Stimulated activated memory B cell treated with anti-CD40 and anti-IgM and Interleukin-4, amounts not matched to agents 10 μg/mL and 1 μg/mL and 100 μg/mL, for 72 hours (primary cell): ENCODE measurements around the gene SFMBT2.

ENCODE experiments used
- ATAC-seq: fragments of 150-1000 bp; cut with Tn5 transposase; 2 replicates; pipeline ENCODE4 v1.10.0; 2021
- H3K27ac Mint-ChIP-seq: one replicate; pipeline ENCODE4 v1.8.0; 2022; ENCODE audit warnings: mild to moderate bottlenecking, mixed read lengths
- H3K27me3 Mint-ChIP-seq: one replicate; pipeline ENCODE4 v1.8.0; 2022; ENCODE audit warnings: mixed read lengths
- H3K36me3 Mint-ChIP-seq: one replicate; pipeline ENCODE4 v1.8.0; 2022; ENCODE audit warnings: mixed read lengths
- H3K4me1 Mint-ChIP-seq: one replicate; pipeline ENCODE4 v1.8.0; 2022; ENCODE audit warnings: mixed read lengths
- H3K4me3 Mint-ChIP-seq: one replicate; pipeline ENCODE4 v1.8.0; 2022; ENCODE audit warnings: mild to moderate bottlenecking, moderate library complexity, mixed read lengths
- H3K9me3 Mint-ChIP-seq: one replicate; pipeline ENCODE4 v1.8.0; 2022; ENCODE audit warnings: mixed read lengths

SFMBT2 gene

GRCh38 chr10:7373039-7373438, 37.8 kb downstream of the SFMBT2 start:
- Mint-ChIP-seq H3K27me3 (no peaks in the 10 kb centered on the region), H3K4me1 (peaks cover 9% of the 10 kb centered on the region), H3K9me3 (peaks cover 13% of the 10 kb centered on the region), H3K4me3 (no peak overlapping the region), H3K27ac (peak overlapping the region; percentile 40), H3K36me3 (peaks cover 90% of the 10 kb centered on the region)
- no peak for ATAC-seq

DNA sequence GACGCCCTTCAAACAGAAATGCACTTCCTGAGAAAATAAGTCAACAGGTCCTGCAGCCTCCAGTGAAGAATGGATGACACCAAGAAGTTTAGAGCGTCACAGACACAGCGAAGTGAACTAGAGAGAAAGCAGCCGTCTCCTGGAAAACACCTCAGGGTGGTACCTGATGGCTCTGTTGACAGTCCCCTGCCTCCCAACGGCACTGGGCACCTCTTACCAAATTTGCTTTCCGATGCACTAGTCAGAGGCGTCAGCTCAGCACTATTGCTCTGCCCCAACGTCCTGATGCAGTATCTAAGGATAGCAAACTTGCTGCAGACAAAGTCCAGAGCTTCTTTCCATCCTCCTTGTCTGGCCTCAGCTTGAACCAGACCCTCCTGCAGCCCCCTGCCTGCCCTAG, 38.3 kb downstream of the SFMBT2 start:
- peaks cover 8% of the 10 kb centered on the region for H3K9me3 Mint-ChIP-seq
- no peak overlapping the region for H3K4me3 Mint-ChIP-seq
- ATAC-seq: no peak
- H3K27ac Mint-ChIP-seq: peak overlapping the region; percentile 40
- peaks cover 88% of the 10 kb centered on the region for H3K36me3 Mint-ChIP-seq
- no peaks in the 10 kb centered on the region for H3K27me3 Mint-ChIP-seq
- peaks cover 9% of the 10 kb centered on the region for H3K4me1 Mint-ChIP-seq

DNA sequence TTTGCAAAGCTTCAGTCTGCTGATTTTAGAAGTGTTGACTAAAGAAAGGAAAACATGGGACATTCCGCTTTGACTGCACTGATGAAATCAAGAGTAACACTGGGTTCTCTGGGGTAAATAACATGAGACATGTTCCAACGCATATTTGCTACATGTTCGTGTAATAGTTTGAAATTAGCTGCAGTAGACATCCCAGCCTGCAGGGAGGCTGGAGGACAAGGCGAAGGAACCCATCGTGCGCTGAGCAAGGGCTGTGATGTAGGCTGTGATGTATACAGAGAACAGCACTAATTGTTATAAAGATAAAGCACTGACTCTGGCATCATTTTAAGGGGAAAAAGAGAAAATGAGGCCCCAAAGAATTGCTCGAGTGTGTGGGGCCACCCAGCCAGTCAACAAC, 40.3 kb downstream of the SFMBT2 start:
- H3K4me1 Mint-ChIP-seq: peaks cover 9% of the 10 kb centered on the region
- H3K36me3 Mint-ChIP-seq: peaks cover 86% of the 10 kb centered on the region
- ATAC-seq: no peak
- no peaks in the 10 kb centered on the region for H3K27me3 Mint-ChIP-seq
- H3K4me3 Mint-ChIP-seq: no peak overlapping the region
- peaks cover 8% of the 10 kb centered on the region for H3K9me3 Mint-ChIP-seq
- peak overlapping the region; percentile 15 for H3K27ac Mint-ChIP-seq

GRCh38 chr10:7365027-7365745, 45.6 kb downstream of the SFMBT2 start:
- ATAC-seq: no peak
- no peak overlapping the region for H3K27ac Mint-ChIP-seq
- H3K4me3 Mint-ChIP-seq: no peak overlapping the region
- H3K27me3 Mint-ChIP-seq: no peaks in the 10 kb centered on the region
- no peaks in the 10 kb centered on the region for H3K4me1 Mint-ChIP-seq
- peaks cover 91% of the 10 kb centered on the region for H3K36me3 Mint-ChIP-seq
- peaks cover 15% of the 10 kb centered on the region for H3K9me3 Mint-ChIP-seq

- H3K4me1 Mint-ChIP-seq: no peaks in the 10 kb centered on the region
- H3K36me3 Mint-ChIP-seq: peaks cover 91% of the 10 kb centered on the region
- H3K27ac Mint-ChIP-seq: no peak overlapping the region
- no peaks in the 10 kb centered on the region for H3K27me3 Mint-ChIP-seq
- H3K9me3 Mint-ChIP-seq: peaks cover 15% of the 10 kb centered on the region
- H3K4me3 Mint-ChIP-seq: no peak overlapping the region
- ATAC-seq: no peak
Observed at GRCh38 chr10:7364474-7364873, 46.4 kb downstream of the SFMBT2 start.

DNA sequence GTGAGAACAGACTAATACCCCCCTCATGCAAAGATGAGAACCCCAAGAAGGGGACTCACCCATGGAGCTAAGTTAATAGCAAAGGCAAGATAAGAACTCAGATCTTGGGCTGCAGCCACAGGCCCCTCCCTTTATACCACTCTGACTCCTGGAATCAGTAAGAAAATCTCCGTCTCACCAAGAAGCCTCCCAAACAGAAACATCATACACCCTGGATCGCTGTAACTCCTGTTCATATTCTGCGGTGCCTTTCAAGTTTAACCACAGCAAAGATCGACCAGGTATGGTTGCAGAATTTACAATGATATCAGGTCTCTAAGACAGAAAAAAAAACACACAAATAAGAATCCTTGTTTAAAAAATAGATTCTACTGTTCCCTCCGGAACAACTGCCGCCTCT, 47.1 kb downstream of the SFMBT2 start:
- no peak overlapping the region for H3K27ac Mint-ChIP-seq
- no peak for ATAC-seq
- no peak overlapping the region for H3K4me3 Mint-ChIP-seq
- peaks cover 18% of the 10 kb centered on the region for H3K9me3 Mint-ChIP-seq
- H3K36me3 Mint-ChIP-seq: peaks cover 94% of the 10 kb centered on the region
- H3K27me3 Mint-ChIP-seq: no peaks in the 10 kb centered on the region
- peaks cover 3% of the 10 kb centered on the region for H3K4me1 Mint-ChIP-seq

GRCh38 chr10:7362471-7362870, 48.4 kb downstream of the SFMBT2 start:
- H3K4me3 Mint-ChIP-seq: no peak overlapping the region
- peaks cover 23% of the 10 kb centered on the region for H3K9me3 Mint-ChIP-seq
- H3K27me3 Mint-ChIP-seq: no peaks in the 10 kb centered on the region
- H3K4me1 Mint-ChIP-seq: peaks cover 5% of the 10 kb centered on the region
- H3K36me3 Mint-ChIP-seq: peaks cover 95% of the 10 kb centered on the region
- H3K27ac Mint-ChIP-seq: no peak overlapping the region
- ATAC-seq: no peak

- Mint-ChIP-seq H3K27me3 (no peaks in the 10 kb centered on the region), H3K4me3 (no peak overlapping the region), H3K36me3 (peaks cover 93% of the 10 kb centered on the region), H3K9me3 (peaks cover 23% of the 10 kb centered on the region), H3K27ac (no peak overlapping the region), H3K4me1 (peaks cover 5% of the 10 kb centered on the region)
- no peak for ATAC-seq
Observed at GRCh38 chr10:7361316-7361715, 49.5 kb downstream of the SFMBT2 start.

DNA sequence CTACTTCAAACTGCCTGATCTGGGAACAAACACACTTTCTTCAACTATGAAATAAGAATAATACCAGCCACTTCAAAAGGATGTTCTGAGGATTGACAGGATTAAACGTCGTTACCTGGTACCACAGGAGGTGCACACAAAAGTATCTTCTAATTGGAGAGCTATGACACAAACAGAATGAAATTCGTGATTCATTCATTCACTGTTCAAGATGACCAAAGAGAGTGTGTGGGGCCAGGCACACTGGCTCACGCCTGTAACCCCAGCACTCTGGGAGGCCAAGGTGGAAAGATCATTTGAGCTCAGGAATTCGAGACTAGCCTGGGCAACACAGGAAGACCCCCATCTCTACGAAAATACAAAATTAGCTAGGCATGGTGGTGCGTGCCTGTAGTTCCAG, 50.9 kb downstream of the SFMBT2 start:
- H3K36me3 Mint-ChIP-seq: peaks cover 81% of the 10 kb centered on the region
- H3K9me3 Mint-ChIP-seq: peaks cover 23% of the 10 kb centered on the region
- no peak for ATAC-seq
- H3K27ac Mint-ChIP-seq: no peak overlapping the region
- no peaks in the 10 kb centered on the region for H3K27me3 Mint-ChIP-seq
- peaks cover 5% of the 10 kb centered on the region for H3K4me1 Mint-ChIP-seq
- no peak overlapping the region for H3K4me3 Mint-ChIP-seq

DNA sequence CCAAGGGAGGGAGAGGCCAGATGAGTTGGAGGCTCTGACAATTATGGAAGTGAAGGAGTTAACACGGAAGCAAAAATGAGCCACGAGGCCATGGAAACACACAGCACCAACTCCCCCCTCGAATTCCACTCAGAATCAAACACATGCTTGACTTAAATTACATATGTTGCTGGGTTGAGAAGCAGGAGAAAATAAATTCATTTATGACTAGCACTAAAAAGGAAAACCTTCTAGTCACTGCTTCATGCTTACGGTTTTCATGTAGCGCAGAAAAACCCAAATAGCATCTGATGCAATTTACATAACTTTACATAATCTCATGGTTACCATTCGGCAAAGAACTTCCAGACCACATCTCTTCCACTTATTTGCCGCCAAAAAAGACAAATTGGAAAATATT, 51.5 kb downstream of the SFMBT2 start:
- Mint-ChIP-seq H3K4me3 (no peak overlapping the region), H3K36me3 (peaks cover 77% of the 10 kb centered on the region), H3K27ac (no peak overlapping the region), H3K9me3 (peaks cover 20% of the 10 kb centered on the region), H3K4me1 (peaks cover 5% of the 10 kb centered on the region), H3K27me3 (no peaks in the 10 kb centered on the region)
- ATAC-seq: no peak

DNA sequence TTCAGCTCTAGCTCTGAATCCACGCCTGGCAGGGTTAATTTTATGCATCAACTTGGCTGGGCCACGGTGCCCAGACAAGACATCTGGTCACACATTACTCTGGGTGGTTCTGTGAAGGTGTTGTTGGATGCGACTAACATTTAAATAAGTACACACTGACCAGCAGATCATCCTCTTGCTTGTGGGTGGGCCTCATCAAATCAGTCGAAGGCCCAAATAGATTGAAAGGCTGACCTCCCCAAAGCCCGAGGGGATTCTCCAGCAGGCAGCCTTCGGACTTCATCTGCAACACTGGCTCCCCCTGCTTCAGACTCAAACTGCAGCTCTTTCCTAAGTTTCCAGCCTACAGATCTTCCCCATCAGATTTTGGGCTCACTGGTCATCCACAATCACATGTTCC, 53.6 kb downstream of the SFMBT2 start:
- Mint-ChIP-seq H3K27ac (no peak overlapping the region), H3K27me3 (no peaks in the 10 kb centered on the region), H3K9me3 (peaks cover 8% of the 10 kb centered on the region), H3K4me3 (no peak overlapping the region), H3K36me3 (peaks cover 72% of the 10 kb centered on the region), H3K4me1 (peaks cover 6% of the 10 kb centered on the region)
- no peak for ATAC-seq

DNA sequence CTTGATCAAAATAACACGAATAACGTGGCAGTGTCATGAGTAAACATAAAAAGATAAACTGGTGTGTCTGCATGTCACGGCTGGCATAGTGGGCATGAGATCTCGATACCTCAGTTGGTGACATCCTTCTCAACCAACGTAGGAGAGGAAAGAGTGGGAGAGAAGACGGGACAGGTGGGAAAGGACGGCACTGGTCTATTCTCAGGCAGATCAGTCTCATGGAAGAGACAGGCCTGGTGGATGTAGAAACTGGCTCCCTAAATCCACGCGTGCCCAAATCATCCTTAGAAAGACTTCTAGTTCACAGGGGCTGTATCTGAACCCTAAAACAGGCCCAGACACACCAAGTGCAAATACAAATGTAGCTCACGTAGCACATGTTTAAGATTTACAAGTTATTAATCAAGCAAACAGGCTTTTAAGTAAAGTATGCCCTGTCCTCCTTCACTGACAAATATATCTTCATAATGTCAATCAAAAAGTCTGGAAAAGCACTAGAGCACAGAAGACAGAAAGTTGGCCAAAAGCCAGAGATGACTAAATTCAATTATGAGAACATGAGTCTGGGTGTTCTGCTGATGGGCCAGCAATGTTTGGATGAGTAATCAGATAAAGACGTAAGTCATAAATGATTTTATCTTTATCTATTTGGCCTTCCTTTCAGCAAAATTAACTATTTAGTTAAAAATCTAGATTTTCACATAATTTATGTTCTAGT, 56.3 kb downstream of the SFMBT2 start:
- Mint-ChIP-seq H3K9me3 (peaks cover 11% of the 10 kb centered on the region), H3K36me3 (peaks cover 71% of the 10 kb centered on the region), H3K27ac (no peak overlapping the region), H3K4me3 (no peak overlapping the region), H3K4me1 (peaks cover 11% of the 10 kb centered on the region), H3K27me3 (no peaks in the 10 kb centered on the region)
- ATAC-seq: no peak

DNA sequence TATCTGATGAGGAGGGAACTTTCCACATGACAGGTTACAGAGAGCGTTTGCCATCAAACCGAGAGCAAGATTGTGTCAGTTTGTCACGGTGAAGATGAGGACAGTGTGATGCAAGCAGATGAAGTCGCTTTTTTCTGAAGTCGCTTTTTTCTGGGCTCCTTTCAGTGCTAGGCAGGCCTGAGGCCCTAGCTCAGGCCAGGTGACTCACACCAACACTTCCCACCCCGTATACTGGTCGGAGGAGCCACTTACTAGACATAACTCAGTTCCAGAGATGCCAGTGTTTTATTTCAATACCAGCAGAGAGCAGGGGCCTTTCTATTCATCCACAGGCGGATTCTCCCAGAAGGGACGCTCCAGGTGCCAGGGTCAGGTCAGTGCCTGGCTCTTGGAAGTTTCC, 58.9 kb downstream of the SFMBT2 start:
- no peak overlapping the region for H3K27ac Mint-ChIP-seq

DNA sequence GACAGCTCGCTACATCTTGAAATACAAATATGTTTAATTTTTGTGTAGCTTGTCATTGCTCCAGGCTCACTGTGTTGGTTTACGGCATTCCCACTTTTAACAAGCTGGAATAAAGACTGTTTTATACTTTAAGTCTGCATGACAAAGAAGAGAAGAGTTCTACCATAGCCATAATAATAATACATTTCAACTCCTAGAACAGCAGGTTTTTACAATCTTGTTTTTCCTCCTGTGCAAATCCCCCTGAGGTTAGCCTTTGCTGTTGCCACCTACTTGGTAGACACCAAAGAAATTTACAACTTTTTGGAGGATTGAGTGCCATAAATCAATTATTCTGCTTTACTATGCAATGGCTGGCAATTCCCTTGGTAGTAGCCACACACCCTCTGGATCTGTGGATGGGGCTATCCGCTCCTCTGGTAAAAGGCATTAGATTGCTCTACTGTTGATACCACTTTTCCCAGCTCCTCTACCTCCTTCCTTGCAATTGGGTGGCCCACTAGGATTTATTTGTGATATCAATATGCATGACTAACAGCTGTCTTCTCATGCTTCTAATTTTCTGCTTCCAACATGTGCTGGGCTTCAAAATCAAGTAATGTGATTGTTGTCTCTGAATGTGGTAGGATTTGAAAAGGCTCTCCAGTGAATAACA, 60.2 kb downstream of the SFMBT2 start:
- Mint-ChIP-seq H3K27ac (no peak overlapping the region), H3K9me3 (peaks cover 3% of the 10 kb centered on the region), H3K36me3 (peaks cover 61% of the 10 kb centered on the region), H3K4me1 (peaks cover 13% of the 10 kb centered on the region), H3K4me3 (no peak overlapping the region), H3K27me3 (no peaks in the 10 kb centered on the region)
- no peak for ATAC-seq

More for the DNA sequence above, 58.9 kb downstream of the SFMBT2 start:
- no peak for ATAC-seq
- Mint-ChIP-seq H3K36me3 (peaks cover 57% of the 10 kb centered on the region), H3K9me3 (peaks cover 3% of the 10 kb centered on the region), H3K4me3 (no peak overlapping the region), H3K27me3 (no peaks in the 10 kb centered on the region), H3K4me1 (peaks cover 6% of the 10 kb centered on the region)

DNA sequence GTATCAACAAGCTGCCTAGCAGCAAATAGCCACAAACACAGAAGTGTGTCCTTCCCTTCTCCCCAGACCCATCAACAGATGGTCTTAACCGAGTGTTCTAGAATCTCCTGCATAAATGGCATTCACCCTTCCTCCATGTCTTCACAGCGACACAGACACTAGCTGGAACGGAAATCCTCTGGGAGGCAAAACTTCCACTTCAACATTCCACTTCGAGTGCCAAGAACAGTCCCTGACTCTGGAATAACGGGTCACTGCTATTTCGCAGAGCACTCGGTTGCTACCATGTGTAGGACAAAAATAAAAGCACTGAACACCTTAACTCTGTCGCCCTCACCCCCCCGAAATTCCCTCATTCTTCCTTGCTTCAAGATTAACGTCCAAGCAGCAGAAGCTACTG, 65.1 kb downstream of the SFMBT2 start:
- Mint-ChIP-seq H3K9me3 (peaks cover 6% of the 10 kb centered on the region), H3K27ac (peak overlapping the region; percentile 19), H3K27me3 (no peaks in the 10 kb centered on the region), H3K4me3 (no peak overlapping the region), H3K36me3 (peaks cover 58% of the 10 kb centered on the region), H3K4me1 (peaks cover 8% of the 10 kb centered on the region)
- ATAC-seq: no peak

GRCh38 chr10:7343040-7343439, 67.8 kb downstream of the SFMBT2 start:
- no peak overlapping the region for H3K27ac Mint-ChIP-seq
- H3K4me1 Mint-ChIP-seq: peaks cover 22% of the 10 kb centered on the region
- no peak overlapping the region for H3K4me3 Mint-ChIP-seq
- no peaks in the 10 kb centered on the region for H3K27me3 Mint-ChIP-seq
- no peak for ATAC-seq
- peaks cover 3% of the 10 kb centered on the region for H3K9me3 Mint-ChIP-seq
- peaks cover 57% of the 10 kb centered on the region for H3K36me3 Mint-ChIP-seq
